ENCODE data around the gene LEMD2.

LEMD2 gene

GRCh38 chr6:33728438-33728837, 60.5 kb downstream of the LEMD2 start:
- Histone ChIP-seq H3K36me3 (ENCODE audit: control insufficient read depth in 2 of 2, insufficient read depth in 1 of 2, low read length in 2 of 2) (no peaks in the 10 kb centered on the region), H3K27ac (ENCODE audit: extremely low read depth, low read depth, low read length) (no peak overlapping the region), H3K4me1 (ENCODE audit: control insufficient read depth, insufficient read depth, low read length) (no peaks in the 10 kb centered on the region), H3K9me3 (ENCODE audit: control insufficient read depth, insufficient read depth, low read depth, low read length) (no peaks in the 10 kb centered on the region), H3K4me3 (ENCODE audit: low read depth, low read length) (no peak overlapping the region)
- TF ChIP-seq ZNF623 (tag by site-specific recombination; IDR thresholded peaks at IDR 0.05) (no peak), ZBTB10 (tag by site-specific recombination; IDR thresholded peaks at IDR 0.05) (no peak), ZNF529 (tag by site-specific recombination; IDR thresholded peaks at IDR 0.05; ENCODE audit: insufficient replicate concordance) (no peak), PRDM4 (tag by site-specific recombination; IDR thresholded peaks at IDR 0.05) (no peak), ZNF184 (tag by site-specific recombination; IDR thresholded peaks at IDR 0.05) (no peak), SCRT2 (tag by site-specific recombination; IDR thresholded peaks at IDR 0.05) (no peak), SP7 (tag by site-specific recombination; IDR thresholded peaks at IDR 0.05) (no peak), TCF7L2 (IDR thresholded peaks at IDR 0.05; ENCODE audit: borderline replicate concordance, low read depth, low read length) (no peak)
- CTCF ChIA-PET: interaction anchor here (0.6 to 4.2 kb wide), 4 partner anchors 16 to 204 kb away, joined by 3 to 27 read pairs (median 3); partner anchors contain the start of gene UQCC2
- POLR2A ChIA-PET: interaction anchor here (0.6 kb wide), 1 partner anchor 240 kb away, joined by 5 read pairs; no protein-coding TSS in a partner anchor

GRCh38 chr6:33727932-33728331, 61.0 kb downstream of the LEMD2 start:
- no peaks in the 10 kb centered on the region for H3K9me3 ChIP-seq (ENCODE audit: control insufficient read depth, insufficient read depth, low read depth, low read length)
- ChIA-PET POLR2A (interaction anchor here (0.6 kb wide), 1 partner anchor 241 kb away, joined by 5 read pairs; no protein-coding TSS in a partner anchor), CTCF (interaction anchor here (1.0 to 4.2 kb wide), 2 partner anchors 16 to 43 kb away, joined by 3 to 27 read pairs; no protein-coding TSS in a partner anchor)
- H3K36me3 ChIP-seq (ENCODE audit: control insufficient read depth in 2 of 2, insufficient read depth in 1 of 2, low read length in 2 of 2): no peaks in the 10 kb centered on the region
- TF ChIP-seq ZNF184 (tag by site-specific recombination; IDR thresholded peaks at IDR 0.05): no peak
- TF ChIP-seq ZNF214 (tag by site-specific recombination; IDR thresholded peaks at IDR 0.05; ENCODE audit: borderline replicate concordance): no peak
- no peak for TF ChIP-seq ZNF211 (tag by site-specific recombination; IDR thresholded peaks at IDR 0.05; ENCODE audit: low read depth)
- TF ChIP-seq ZNF302 (tag by site-specific recombination; IDR thresholded peaks at IDR 0.05; ENCODE audit: low read depth): no peak
- TF ChIP-seq TSHZ1 (tag by site-specific recombination; IDR thresholded peaks at IDR 0.05; ENCODE audit: borderline replicate concordance): no peak
- TF ChIP-seq ZBTB8A (tag by site-specific recombination; IDR thresholded peaks at IDR 0.05): no peak
- TF ChIP-seq ZNF169 (tag by site-specific recombination; IDR thresholded peaks at IDR 0.05): no peak
- no peak for TF ChIP-seq ZNF626 (tag by site-specific recombination; IDR thresholded peaks at IDR 0.05)
- no peak for TF ChIP-seq ZNF776 (tag by site-specific recombination; IDR thresholded peaks at IDR 0.05; ENCODE audit: borderline replicate concordance)
- no peak for TF ChIP-seq SCRT1 (tag by site-specific recombination; IDR thresholded peaks at IDR 0.05; ENCODE audit: borderline replicate concordance)
- no peak for TF ChIP-seq ZNF398 (tag by site-specific recombination; IDR thresholded peaks at IDR 0.05)
- no peak for TF ChIP-seq ZNF514 (tag by site-specific recombination; IDR thresholded peaks at IDR 0.05)
- no peak for TF ChIP-seq ZSCAN16 (tag by site-specific recombination; IDR thresholded peaks at IDR 0.05)
- no peak for TF ChIP-seq ZNF426 (tag by site-specific recombination; IDR thresholded peaks at IDR 0.05)
- no peak for TF ChIP-seq ZNF394 (tag by site-specific recombination; IDR thresholded peaks at IDR 0.05; ENCODE audit: borderline replicate concordance)
- TF ChIP-seq ZNF645 (tag by site-specific recombination; IDR thresholded peaks at IDR 0.05): no peak
- no peak overlapping the region for H3K4me3 ChIP-seq (ENCODE audit: low read depth, low read length)
- H3K4me1 ChIP-seq (ENCODE audit: control insufficient read depth, insufficient read depth, low read length): no peaks in the 10 kb centered on the region
- H3K27ac ChIP-seq (ENCODE audit: extremely low read depth, low read depth, low read length): no peak overlapping the region

All from HEK293 (cell line).